UCSD-AML1 (cell line): ENCODE results near the gene TNIK.

Experiments
- DNase-seq: peaks from one replicate; lab custom pipeline; 2025; ENCODE audit not compliant: unreplicated experiment; lab: John Stamatoyannopoulos, UW

TNIK gene

DNA sequence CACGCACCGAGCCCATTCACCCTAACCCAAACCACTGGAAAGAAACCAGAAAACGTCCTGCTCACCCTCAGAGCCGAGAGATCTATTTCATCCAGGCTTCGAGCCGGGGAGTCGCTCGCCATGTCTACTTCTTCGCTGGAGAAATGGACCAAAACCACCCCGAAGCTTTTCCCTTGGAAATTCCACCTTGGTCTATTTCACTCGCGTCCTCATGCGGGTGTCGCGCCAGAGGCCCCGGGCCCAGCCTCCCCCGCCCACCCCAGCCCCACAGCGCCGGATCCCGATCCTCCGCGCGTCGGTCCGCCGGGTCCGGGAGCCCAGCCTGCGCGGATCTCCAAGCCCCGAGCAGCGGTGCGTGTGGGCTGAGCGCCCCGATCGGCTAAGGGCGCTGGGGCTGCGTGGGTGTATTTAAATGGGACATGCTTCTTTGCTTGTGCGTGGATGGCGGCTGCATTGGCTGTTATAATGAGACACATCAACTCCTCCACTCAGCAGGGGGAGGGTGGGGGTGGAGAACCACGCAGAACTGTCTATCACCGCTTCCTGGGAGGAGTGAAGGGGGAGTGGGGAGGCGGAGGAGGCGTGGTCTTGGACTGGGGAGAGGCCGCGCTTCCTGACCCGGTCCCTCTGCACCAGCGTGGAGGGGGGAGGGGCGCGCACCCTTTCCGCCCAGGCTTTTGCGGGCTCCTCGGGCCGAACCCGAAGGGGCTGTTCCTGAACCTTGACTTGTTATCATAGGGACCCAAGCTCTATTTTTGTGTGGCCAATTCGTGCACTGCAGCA lies at the start of gene TNIK:
Gene TNIK, minus strand, starts transcription at position 464 of the 783 bp plus-strand sequence. Its CDS starts 342 bp downstream, at position 122.
- DNase-seq: peak; percentile 78

DNA sequence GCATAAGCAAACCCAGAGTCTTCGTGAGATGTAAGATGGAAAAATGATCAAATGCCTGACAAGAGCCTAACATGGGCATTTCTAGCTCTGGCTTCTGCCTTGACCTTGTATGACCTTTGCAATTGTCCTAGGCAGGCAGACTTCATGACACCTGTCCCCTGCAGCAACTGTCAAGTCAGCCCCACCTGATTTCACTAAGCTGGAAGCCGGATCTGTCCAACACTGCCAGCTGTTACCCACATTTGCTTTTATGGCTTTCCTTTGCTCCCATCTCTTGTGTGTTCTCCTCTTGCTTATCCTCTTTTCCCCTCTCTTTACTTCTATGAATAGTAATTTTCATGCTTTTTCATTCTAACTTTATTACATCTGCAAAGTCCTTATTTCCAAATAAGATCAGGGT lies 48.5 kb upstream of the TNIK start:
- DNase-seq: no peak

DNA sequence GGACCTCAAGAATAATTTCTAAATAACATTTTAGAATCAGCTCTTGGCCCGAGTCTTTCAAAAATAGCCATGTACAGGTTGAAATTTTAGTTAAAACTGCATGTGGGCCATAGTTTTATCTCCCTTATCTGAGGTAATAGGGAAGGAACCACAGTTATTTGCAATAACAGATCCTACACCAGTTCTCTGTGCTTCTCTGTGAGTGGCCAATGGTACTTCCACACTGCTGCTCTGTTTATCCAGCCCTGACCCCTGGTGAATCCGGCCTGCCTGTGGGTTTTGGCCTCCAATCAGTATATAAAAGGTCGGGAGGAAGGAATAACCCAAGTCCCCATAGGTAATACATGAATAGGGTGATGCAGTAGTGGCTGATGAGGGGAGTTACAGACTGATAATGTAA lies 48.0 kb upstream of the TNIK start:
- no peak for DNase-seq

DNA sequence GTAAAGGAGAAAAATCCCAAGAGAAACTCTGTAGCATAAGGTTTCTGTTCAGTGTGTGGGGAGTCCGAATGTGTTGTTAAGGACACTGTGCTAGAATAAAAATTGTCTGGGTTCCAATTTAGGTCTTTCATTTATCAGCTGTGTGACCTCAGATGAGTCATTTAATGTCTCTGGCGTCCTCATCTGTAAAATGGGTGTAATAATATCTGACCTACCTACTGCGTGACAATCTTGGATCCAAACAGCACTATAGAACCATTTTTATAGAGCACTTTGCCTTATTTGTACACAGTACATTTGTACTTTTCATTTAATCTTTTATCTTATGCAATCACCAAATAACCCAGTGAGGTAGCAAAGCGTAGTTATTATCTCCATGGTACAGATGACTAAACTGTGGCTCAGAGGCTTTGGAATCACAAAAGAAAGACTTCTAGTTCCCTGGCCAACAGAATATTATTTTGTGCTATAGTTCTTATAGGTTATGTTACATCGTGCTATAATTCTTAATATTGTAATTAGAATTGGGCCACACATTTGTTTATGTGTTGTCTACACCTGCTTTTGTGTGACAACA lies 46.6 kb upstream of the TNIK start:
- no peak for DNase-seq

DNA sequence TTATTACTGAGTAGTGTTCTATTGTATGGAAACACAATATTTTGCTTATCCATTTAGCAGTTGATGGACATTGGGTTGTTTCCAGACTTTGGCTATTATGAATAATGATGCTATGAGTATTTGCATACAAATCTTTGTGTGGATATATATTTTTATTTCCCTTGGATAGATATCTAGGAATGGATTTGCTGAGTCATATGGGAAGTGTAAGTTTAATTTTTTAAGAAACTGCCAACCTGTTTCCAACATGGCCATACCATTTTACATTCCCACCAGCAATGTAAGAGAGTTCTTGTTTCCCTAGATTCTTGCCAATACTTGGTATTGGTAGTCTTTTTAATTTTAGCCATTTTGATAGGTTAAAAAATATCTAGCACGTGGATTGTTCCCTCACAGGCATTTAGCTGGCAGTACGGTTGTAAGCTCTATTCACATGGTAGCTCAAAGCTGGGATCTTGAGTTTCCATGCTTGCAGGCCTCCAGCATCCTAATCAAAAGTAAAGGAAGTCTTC lies 45.7 kb upstream of the TNIK start:
- DNase-seq: no peak

DNA sequence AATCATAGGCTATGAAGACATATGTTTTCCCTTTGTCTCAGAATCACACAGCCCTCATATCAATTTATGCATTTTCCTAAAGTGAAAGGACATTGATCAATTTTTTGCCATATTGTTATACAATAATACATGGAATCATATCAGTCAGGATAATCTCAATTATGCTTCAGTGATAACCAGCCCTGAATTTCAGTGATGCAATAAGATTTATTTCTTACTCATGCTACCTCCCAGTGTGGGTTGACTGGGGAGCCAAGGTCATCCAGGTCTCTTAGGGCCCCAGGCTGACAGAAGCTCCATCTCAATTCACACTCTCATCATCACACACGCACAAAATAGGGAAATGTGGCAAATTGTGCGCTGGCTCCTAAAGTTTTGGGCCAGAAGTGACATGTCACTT lies 44.2 kb upstream of the TNIK start:
- no peak for DNase-seq

DNA sequence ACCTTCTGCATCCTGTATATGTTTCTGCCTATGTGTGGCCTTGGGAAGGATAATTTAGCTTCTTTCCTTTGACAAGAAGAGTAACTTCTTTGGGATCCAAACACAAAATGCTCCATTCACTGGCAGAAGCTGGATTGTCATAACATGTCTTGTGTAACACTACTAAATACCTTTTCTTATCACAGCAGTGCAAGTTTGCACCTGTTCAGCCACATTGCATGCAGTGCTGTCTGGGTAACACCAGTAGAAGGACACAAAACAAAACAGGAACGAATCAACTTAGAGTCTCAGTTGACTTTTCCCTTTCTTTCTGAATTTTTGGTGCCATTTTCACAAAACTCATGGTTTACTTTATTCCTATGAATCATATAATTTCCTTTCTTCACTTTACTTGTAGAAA lies 43.6 kb upstream of the TNIK start:
- DNase-seq: no peak

DNA sequence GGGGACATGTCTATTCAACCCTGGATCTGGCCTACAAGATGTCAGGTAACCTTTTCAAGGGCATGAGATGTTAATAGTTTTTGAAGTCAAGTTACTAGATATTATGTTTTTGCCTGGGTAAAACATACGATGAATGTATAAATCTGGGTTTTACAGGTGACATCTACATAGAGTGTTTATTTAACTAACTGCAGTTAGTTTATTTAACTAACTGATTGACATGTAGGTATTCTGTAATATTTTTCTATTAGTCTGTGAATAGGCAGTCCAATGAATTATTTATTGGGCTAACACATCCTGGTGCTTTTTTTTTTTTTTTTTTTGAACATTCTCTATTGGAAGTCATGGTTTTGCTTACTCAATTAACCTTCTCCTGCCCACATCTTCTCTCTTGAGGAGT lies 38.7 kb upstream of the TNIK start:
- no peak for DNase-seq

DNA sequence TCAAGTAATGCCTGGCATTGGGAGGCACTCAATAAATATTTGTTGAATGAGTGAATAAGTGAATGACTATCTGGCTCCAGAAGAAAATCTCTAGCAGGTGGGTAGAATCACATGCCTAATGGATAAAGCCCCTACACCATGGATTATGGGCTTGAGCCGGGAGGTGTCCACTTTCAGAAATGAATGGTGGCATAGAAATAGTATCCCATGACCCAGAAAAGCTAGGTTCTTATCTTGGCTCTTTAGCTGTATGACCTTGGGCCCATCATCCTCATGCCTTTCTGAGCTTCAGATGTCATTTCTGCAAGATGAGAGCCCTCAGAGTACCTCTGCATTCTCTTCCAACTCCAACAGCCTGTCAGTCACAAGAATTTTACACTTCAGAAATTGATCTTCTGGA lies 37.3 kb upstream of the TNIK start:
- DNase-seq: no peak

DNA sequence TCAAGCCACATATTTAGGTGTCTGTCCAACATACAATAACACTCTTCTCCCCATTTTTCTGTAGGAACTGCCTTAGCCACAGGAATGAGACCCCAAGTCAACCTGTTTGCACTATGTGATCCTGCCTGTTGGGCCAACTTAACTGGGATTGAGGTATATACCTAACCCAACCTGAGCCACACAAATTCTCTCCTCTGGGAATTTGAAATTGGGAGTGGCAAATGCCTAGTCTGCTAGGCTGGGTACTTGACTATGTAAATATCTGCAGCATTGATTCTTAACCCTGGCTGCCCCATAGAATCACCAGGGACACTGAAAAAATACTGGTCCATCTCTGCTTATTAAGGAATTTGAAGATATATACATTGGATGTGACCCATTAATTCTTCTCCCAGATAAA lies 35.2 kb upstream of the TNIK start:
- no peak for DNase-seq

DNA sequence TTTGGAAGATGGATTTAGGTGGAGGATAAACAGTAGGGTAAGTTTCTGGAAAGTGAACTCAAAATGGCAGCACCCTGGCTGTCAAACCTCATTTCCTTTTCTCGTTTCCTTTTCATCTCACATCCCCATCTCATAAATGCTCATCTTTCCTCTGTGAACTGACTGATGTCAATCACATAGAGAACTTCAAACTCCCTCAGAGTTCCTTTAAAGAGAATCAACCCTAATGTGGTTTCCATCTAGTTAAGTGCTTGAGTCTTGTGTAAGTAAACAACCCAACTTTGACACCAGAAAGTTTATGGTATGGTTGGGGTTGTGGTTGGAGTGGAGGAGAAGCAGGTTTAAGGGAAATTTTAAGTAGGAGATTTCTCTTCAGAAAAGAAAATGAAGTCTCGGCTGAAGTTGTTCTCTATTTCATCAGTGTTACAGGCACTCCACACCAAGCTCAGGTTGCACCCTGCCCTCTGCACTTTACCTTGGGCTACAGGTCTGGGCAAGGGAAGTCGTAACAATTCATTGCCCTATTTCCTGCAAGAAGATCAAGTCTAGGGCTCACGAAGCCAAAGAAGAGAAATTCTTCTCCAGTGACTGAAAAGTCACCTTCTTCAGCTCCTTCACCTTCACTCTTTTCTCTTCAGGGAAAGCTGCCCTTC lies 34.4 kb upstream of the TNIK start:
- DNase-seq: no peak

DNA sequence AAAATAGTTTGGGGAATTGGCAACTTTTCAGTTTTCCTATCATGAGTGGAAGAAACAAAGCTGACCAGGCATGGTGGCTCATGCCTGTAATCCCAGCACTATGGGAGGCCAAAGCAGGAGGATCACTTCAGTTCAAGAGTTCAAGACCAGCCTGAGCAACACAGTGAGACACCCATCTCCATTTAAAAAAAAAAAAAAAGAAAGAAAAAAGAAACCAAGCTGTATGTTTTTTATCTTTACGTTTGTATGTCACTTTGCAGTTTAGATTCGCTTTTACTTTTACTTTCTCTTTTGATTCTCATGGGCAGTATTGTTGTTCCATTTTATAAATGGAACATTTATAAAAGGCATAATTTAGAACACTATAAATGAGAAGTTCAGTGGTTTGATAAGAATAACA lies 31.2 kb upstream of the TNIK start:
- DNase-seq: no peak

DNA sequence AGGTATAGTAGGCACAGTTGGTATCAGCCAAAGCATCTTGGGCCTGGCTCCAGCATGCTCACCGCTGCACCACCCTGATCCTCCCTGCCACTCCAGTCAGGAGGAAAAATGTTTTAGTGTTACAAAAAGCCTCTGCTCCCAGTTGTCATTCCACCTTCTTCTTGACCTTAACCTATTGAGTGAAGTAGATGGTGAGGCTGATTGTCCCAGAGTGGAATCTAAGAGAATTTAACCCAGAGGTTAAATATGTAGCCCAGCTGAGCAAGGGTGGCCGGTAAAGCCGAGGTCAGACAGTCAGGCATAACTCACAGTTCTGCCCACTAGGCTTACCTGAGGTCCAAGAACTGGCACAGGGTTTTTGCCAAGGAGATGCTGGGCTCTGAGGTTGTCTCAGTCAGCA lies 30.7 kb upstream of the TNIK start:
- DNase-seq: no peak

DNA sequence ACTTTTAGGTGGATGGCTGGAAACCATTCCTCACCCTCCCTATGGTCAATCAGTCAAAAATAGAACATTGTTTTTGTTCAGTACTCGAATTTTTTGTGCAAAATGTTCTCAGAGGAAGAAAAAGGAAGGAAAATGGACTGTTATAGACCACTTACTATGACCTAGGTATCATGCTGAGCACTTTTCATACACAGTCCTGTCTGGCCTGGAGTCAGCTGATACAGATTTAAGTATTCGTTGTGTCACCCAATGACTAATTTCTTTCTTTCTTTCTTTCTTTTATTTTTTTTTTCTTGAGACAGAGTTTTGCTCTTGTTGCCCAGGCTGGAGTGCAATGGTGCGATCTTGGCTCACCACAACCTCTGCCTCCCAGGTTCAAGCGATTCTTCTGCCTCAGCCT lies 29.1 kb upstream of the TNIK start:
- DNase-seq: no peak

DNA sequence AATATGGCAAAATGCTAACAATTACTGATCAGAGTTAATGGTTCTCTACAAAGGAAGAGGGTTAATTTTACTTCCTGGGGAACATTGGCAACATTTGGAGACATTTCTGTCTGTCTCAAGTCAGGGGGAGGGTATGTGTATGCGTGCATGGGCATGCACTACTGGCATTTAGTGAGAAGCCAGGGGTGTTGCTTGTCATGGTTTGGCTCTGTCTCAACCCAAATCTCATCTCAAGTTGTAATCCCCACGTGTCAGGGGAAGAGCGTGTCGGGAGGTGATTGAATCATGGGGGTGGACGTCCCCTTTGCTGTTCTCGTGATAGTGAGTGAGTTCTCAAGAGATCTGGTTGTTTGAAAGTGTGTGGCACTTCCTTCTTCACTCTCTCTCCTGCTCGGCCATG lies 28.3 kb upstream of the TNIK start:
- DNase-seq: no peak

DNA sequence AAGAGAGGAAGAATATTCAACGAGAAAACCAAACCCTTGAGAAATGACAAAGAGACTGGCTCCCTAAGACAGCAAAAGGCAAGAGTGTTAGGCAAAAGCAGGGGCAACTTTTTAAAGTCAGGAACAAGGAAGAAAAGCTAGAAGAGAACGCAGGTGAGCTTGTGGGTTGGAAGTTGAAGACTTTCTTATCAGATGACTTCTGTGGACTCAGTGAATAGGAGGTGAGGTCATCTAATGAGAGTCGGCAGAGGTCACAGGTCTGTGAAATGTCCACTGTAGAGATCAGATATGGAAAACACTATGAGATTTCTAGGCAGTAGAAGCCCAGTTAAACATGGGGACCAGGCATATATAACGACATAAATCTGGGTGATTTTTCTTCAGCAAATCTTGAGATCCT lies 27.2 kb upstream of the TNIK start:
- DNase-seq: no peak

DNA sequence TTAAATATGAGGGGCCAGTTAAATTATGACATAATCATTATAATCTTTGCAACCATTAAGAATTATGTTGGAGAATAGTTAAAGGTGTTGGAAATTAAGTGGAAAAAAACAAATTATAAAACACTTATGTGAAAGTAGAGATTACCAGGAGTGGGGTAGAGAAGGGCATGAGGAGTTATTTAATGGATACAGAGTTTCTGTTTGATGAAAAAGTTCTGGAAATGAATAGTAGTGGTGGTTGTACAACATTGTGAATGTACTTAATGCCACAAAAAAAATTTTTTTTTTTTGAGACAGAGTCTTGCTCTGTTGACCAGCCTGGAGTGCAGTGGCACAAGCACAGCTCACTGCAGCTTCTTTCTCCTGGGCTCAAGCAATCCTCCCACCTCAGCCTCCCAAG lies 25.1 kb upstream of the TNIK start:
- no peak for DNase-seq

DNA sequence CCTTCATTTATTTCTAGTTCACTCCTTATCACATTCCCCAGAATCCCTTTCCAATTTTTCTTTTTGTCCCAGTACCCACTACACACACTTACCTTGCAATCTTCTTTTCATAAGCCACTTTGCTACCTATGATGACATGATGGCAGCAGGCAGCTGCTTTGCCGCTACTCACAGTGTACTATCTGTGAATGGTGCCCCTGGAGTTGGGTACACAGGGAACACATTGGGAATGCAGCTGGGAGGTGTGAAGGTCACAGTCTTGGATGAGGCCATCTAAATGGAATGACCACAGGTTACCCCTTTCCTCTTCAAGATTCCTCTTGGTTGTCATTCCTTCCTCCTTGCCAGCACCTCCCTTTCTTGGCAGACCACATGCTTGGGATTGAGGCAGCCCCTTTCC lies 20.8 kb upstream of the TNIK start:
- DNase-seq: no peak

DNA sequence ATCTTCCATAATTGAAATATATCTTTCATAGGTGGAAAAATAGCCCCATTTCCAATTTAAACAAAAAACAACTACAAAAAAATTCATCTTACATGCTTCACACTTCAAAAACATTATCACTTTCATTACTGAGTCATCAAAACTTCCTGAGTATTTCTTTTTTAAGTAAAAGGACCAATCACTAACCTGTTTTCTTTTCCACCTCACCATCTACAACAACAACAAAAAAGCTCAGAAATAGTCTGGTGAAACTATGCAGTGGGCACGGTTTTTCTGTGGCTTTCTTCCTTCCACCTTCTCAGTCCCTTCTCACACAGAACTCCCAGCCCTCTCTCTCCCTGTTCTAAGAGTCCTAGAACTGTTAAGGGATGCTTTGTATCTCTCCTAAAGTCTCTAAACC lies 20.3 kb upstream of the TNIK start:
- no peak for DNase-seq

DNA sequence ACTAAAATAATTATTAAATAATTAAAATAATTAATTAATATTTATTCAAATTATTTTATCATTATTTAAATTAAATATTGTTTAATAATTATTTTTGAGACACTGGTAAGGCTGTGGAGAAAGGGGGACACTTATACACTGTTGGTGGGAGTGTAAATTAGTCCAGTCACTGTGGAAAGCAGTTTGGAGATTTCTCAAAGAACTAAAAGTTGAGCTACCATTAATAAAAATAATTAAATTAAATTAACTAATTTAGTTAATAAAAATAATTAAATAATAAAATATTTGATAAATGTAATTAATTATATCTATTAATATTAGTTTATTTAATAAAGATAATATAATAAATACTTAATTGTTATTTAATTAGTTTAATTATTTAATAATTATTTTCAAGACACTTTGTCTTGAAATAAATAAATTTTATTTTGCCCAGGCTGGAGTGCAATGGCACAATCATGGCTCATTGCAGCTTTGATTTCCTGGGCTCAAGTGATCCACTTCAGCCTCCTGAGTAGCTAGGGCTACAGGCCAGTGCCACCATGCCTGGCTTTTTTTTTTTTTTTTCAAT lies 16.4 kb upstream of the TNIK start:
- no peak for DNase-seq

DNA sequence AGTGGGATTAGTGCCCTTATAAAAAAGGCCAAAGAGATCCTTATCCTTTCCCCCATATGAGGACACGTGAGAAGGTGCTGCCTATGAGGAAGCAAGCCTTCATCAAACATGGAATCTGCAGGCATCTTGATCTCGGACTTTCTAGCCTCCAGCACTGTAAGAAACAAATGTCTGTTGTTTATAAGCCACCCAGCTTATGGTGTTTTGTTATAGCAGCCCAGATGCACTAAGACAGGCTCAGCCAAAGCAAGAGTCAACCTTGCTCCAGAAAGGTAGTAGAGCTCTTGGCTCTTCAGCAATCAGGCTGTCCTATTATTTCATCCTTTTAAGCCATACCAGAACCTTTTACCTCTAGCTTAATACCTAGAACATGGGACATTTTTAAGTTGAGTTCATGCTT lies 12.3 kb upstream of the TNIK start:
- no peak for DNase-seq

DNA sequence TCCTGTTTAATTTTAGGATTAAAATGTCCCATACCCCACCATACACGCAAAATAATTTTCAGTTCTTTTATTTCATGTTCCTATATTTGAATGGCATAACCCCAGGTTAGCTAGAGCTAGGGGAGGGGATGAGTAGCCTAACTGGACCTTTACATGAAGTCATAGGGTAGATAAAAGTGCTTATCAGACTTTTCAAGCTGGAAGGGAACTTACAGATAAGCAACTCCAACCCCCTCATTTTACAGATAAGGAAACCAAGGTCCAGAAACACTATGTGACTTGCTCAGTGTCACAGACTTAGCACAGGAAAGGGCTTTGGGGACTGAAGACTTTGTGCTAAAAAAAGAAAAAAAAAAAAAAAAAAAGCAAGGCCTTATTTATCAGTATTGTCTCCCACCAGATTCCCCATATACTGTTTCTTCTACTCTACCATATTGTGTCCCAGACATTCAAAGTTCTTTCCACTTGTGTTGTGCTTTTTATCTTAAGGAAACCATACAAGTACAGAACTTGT lies 10.6 kb upstream of the TNIK start:
- no peak for DNase-seq
